ENCODE data around the gene MADD. TPM values are rescaled to one million over a fixed set of nuclear protein-coding genes. Genes with fewer than 3 reads are reported as not detected.

Gene MADD
- total RNA-seq, 4 donors from 2014 or later: 29.0 to 49.7 (median 38.1) TPM

- no peak for DNase-seq
- intact Hi-C loops (cut with DNase I): no loop called here
- no peak overlapping the region for H3K4me3 ChIP-seq (replicated peaks in 1 of 3)
- TF ChIP-seq CTCF (IDR thresholded peaks at IDR 0.05) (no peak), POLR2A (IDR thresholded peaks at IDR 0.05) (no peak)
- 90 to 93% methylated on average over 7 to 12 of the region's 12 CpGs for WGBS, 2 donors
- H3K36me3 ChIP-seq: peaks cover 37 to 49% of the 10 kb centered on the region in 2 donors
- no peaks in the 10 kb centered on the region for H3K27me3 ChIP-seq
- no peaks in the 10 kb centered on the region for H3K9me3 ChIP-seq
- H3K4me1 ChIP-seq: no peaks in the 10 kb centered on the region
- no peak overlapping the region for H3K27ac ChIP-seq
These were observed 54.6 kb downstream of the MADD start for GRCh38 chr11:47324520-47324919.

GRCh38 chr11:47325271-47326041 is 55.5 kb downstream of the MADD start:
- Histone ChIP-seq H3K4me3 (replicated peaks in 1 of 3) (no peak overlapping the region), H3K4me1 (no peaks in the 10 kb centered on the region), H3K36me3 (peaks cover 37 to 49% of the 10 kb centered on the region in 2 donors), H3K9me3 (no peaks in the 10 kb centered on the region), H3K27me3 (no peaks in the 10 kb centered on the region), H3K27ac (no peak overlapping the region)
- WGBS, 2 donors: 82 to 83% methylated on average over 15 of the region's 15 CpGs
- intact Hi-C loops (cut with DNase I): no loop called here
- DNase-seq: no peak
- TF ChIP-seq CTCF (IDR thresholded peaks at IDR 0.05) (no peak), POLR2A (IDR thresholded peaks at IDR 0.05) (no peak)

- Histone ChIP-seq H3K4me1 (no peaks in the 10 kb centered on the region), H3K27me3 (no peaks in the 10 kb centered on the region), H3K27ac (no peak overlapping the region), H3K4me3 (replicated peaks in 1 of 3) (no peak overlapping the region), H3K9me3 (no peaks in the 10 kb centered on the region), H3K36me3 (peaks cover 37 to 49% of the 10 kb centered on the region in 2 donors)
- intact Hi-C loops (cut with DNase I): no loop called here
- no peak for DNase-seq
- 95 to 96% methylated on average over 12 of the region's 12 CpGs for WGBS, 2 donors
- TF ChIP-seq CTCF (IDR thresholded peaks at IDR 0.05) (no peak), POLR2A (IDR thresholded peaks at IDR 0.05) (no peak)
These were observed 56.3 kb downstream of the MADD start for GRCh38 chr11:47326198-47326597.

GRCh38 chr11:47327025-47327424 is 57.1 kb downstream of the MADD start:
- intact Hi-C loops (cut with DNase I): no loop called here
- TF ChIP-seq CTCF (IDR thresholded peaks at IDR 0.05): no peak
- TF ChIP-seq POLR2A (IDR thresholded peaks at IDR 0.05): no peak
- H3K27me3 ChIP-seq: no peaks in the 10 kb centered on the region

GRCh38 chr11:47327949-47328348 is 58.0 kb downstream of the MADD start:
- no peak overlapping the region for H3K27ac ChIP-seq
- peaks cover 33 to 39% of the 10 kb centered on the region in 2 donors for H3K36me3 ChIP-seq
- WGBS, 2 donors: 96 to 100% methylated on average over 4 to 5 of the region's 5 CpGs
- no peak for DNase-seq
- H3K9me3 ChIP-seq: no peaks in the 10 kb centered on the region
- no peak overlapping the region for H3K4me3 ChIP-seq (replicated peaks in 1 of 3)
- H3K4me1 ChIP-seq: no peaks in the 10 kb centered on the region
- intact Hi-C loops (cut with DNase I): no loop called here
- no peaks in the 10 kb centered on the region for H3K27me3 ChIP-seq
- TF ChIP-seq POLR2A (IDR thresholded peaks at IDR 0.05) (no peak), CTCF (IDR thresholded peaks at IDR 0.05) (no peak)

More at GRCh38 chr11:47327025-47327424, 57.1 kb downstream of the MADD start:
- H3K4me1 ChIP-seq: no peaks in the 10 kb centered on the region
- no peaks in the 10 kb centered on the region for H3K9me3 ChIP-seq
- WGBS, 2 donors: 94 to 95% methylated on average over 12 to 13 of the region's 13 CpGs
- DNase-seq: no peak
- H3K27ac ChIP-seq: no peak overlapping the region
- H3K4me3 ChIP-seq (replicated peaks in 1 of 3): no peak overlapping the region
- peaks cover 33 to 45% of the 10 kb centered on the region in 2 donors for H3K36me3 ChIP-seq

All from thyroid gland (tissue), 4 donors.